MM.1S (cell line): ENCODE data around the gene MSRB1.

Experiments used
- EZH2 ChIP-seq: fragments of 300-600 bp; sonication (generic); optimal IDR thresholded peaks from 2 replicates; pipeline ENCODE3; 2017; ENCODE audit warnings: low read depth, mild to moderate bottlenecking, antibody characterized with exemption, low read length, mixed read lengths
- TF ChIP-seq, protein P1 (sequence below): fragments of 300-600 bp; sonication (generic); IDR thresholded peaks from 2 replicates; pipeline ENCODE4 v1.5.1; 2016; ENCODE audit warnings: antibody characterized with exemption, low read length, mixed read lengths

GRCh38 chr16:1977875-1978268 lies 34.9 kb upstream of the MSRB1 start:
- TF ChIP-seq, protein P1, sequence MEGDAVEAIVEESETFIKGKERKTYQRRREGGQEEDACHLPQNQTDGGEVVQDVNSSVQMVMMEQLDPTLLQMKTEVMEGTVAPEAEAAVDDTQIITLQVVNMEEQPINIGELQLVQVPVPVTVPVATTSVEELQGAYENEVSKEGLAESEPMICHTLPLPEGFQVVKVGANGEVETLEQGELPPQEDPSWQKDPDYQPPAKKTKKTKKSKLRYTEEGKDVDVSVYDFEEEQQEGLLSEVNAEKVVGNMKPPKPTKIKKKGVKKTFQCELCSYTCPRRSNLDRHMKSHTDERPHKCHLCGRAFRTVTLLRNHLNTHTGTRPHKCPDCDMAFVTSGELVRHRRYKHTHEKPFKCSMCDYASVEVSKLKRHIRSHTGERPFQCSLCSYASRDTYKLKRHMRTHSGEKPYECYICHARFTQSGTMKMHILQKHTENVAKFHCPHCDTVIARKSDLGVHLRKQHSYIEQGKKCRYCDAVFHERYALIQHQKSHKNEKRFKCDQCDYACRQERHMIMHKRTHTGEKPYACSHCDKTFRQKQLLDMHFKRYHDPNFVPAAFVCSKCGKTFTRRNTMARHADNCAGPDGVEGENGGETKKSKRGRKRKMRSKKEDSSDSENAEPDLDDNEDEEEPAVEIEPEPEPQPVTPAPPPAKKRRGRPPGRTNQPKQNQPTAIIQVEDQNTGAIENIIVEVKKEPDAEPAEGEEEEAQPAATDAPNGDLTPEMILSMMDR = no peak
- TF ChIP-seq EZH2 = no peak
